HG03558 (cell line): Measurements from ENCODE around the gene ICAM1.
"Not testable (repeated sequence)": the region's sequence is repeated elsewhere in the genome, so short reads cannot be mapped to it uniquely, and the experiment has no call there.

Experiments used
- ATAC-seq: cut with Tn5 transposase; IDR thresholded peaks from one replicate; pipeline ENCODE4 v1.9.1; 2021; ENCODE audit warnings: moderate number of reproducible peaks; ENCODE audit not compliant: unreplicated experiment; ENCODE audit errors: extremely low read depth

The ICAM1 gene, protein sequence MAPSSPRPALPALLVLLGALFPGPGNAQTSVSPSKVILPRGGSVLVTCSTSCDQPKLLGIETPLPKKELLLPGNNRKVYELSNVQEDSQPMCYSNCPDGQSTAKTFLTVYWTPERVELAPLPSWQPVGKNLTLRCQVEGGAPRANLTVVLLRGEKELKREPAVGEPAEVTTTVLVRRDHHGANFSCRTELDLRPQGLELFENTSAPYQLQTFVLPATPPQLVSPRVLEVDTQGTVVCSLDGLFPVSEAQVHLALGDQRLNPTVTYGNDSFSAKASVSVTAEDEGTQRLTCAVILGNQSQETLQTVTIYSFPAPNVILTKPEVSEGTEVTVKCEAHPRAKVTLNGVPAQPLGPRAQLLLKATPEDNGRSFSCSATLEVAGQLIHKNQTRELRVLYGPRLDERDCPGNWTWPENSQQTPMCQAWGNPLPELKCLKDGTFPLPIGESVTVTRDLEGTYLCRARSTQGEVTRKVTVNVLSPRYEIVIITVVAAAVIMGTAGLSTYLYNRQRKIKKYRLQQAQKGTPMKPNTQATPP

DNA sequence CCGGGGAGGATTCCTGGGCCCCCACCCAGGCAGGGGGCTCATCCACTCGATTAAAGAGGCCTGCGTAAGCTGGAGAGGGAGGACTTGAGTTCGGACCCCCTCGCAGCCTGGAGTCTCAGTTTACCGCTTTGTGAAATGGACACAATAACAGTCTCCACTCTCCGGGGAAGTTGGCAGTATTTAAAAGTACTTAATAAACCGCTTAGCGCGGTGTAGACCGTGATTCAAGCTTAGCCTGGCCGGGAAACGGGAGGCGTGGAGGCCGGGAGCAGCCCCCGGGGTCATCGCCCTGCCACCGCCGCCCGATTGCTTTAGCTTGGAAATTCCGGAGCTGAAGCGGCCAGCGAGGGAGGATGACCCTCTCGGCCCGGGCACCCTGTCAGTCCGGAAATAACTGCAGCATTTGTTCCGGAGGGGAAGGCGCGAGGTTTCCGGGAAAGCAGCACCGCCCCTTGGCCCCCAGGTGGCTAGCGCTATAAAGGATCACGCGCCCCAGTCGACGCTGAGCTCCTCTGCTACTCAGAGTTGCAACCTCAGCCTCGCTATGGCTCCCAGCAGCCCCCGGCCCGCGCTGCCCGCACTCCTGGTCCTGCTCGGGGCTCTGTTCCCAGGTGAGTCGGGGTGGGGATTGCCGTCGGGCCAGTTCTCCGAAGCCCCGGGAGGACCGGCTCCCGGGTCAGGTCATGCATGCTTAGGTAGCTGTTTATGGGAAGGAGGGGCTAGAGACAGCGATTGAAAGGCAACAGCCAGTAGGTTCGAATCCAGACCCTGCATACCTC lies at the start of gene ICAM1:
ICAM1 (plus strand) TSS at position 505 of the 779 bp plus-strand sequence; CDS start at position 545, 40 bp downstream.
- ATAC-seq: no peak

DNA sequence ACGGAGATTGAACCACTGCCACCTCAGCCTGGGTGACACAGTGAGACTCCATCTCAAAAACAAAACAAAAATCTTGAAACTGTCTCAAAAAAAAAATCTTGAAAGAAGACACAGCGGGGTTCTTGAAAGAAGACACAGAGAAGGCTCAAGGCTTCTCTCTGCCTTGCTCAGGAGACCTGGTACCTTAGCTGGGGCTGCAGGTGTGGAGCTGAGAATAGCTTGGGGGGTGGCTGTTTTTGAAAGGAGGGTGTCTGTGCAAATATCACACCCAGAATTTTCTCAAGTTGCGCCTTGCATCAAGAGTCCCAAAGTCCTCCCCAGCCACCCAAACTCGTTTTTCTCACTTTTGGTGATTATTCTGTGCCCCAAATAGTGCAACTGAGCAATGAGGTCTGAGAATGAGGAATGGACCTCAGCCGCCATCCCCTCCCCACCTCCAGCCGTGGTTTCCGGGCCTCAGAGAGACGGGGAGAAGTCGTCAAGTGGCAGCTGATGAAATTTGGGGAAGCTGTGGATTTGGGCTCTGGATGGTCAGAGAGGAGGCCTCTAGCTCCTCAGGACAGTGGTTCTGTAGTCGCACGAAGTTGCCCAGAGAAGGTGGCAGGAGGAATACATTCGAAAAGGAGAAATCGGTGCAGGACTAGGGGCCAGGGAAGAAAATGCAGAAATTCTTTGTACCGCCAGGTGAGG lies 48.6 kb upstream of the ICAM1 start:
- ATAC-seq: no peak

DNA sequence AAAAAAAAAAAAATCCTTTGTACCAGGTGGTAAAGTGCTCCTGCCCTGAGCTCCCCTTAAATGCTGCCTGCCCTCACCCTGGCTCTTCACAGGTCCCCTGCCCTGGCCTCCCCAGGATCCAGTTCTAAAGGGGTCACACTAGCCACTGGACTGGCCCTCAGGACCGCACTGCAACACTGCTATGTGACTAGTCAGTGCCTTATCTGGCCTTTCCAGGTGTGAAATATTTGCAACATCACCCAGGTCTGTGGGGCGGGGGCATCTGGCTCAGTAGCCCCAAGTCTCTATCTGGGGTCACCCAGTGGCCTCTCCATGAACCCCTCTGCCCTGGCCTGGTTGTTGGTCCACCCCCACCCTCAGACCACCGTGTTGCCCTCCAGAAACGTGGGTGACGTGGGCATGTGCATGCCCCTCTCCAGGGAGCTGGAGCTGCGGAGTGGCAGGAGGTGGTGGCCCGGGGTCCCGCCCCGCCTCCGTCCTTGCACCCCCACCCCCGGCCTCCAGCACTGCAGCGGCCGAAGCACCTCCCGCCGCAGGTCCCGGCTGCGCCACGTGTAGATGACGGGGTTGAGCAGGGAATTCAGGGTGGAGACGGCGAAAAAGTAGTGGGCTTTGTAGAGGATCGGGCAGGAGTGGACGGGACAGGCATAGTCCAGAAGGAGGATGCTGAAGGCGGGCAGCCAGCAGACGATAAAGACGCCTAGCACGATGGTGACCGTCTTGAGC lies 47.3 kb upstream of the ICAM1 start:
- ATAC-seq: no peak

- ATAC-seq: no peak
These were observed 46.6 kb upstream of the ICAM1 start for GRCh38 chr19:10224337-10224736.

DNA sequence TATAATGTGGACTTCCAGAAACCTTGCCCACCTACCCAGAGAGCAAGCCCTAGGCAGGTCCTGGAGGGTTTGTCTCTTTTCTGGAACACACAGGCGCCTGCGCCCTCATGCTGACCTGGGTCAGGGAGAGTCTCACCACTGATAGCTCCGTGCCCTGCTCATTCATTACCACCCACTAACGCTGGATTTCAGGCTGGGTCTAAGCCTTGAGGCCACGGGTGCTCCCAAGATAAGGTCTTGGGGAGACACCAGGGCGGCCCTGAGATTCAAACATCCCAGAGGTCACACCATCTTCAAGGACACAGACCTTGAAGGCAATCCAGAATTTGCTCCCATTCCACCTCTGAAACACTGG lies 44.9 kb upstream of the ICAM1 start:
- ATAC-seq: no peak

GRCh38 chr19:10226376-10227025 lies 44.4 kb upstream of the ICAM1 start:
- no peak for ATAC-seq

DNA sequence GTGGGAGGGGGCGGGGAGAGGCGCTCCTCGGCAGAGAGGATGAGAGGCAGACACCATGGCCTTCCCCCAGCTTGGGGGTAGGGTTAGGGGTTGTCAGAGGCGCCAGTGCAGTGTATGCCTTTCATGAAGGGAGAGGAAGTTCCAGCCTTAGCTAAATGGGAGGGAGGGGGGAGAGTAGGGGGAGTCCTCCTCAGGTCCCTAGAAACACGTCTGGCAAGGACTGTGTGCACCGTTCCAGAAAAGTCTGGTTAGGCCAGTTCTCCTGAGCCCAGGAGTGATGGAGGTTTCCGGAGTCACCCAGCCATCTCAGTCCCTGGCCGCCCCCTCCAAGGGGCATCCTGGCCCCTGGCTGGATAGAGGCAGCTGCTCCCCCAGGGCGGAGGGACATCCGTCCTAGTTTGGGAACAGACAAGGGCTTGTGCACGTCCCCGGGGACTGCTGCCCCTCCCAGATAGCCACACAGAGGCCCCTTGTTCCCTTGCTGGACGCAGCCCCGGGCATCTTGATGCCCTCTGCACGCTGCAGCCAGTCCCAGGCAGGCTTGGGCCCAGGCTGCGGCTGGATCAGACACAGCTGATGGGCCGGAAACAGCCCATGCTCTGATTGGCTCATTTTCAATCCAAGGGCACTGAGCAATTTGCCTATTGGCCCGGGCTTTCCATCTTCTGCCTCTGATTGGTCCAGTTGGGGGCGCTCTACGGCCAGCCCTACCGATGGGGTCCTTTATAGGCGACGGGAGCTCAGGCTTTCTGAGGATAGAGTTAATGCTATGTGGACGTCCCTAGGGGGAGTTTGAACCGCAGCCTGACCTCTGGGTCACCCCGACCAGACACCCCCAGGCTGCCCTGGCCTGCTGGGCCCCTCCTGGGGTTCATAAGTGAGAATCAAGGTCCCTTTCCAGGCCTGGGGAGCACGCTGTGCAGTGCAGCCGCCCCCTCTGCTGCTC lies 43.6 kb upstream of the ICAM1 start:
- no peak for ATAC-seq

DNA sequence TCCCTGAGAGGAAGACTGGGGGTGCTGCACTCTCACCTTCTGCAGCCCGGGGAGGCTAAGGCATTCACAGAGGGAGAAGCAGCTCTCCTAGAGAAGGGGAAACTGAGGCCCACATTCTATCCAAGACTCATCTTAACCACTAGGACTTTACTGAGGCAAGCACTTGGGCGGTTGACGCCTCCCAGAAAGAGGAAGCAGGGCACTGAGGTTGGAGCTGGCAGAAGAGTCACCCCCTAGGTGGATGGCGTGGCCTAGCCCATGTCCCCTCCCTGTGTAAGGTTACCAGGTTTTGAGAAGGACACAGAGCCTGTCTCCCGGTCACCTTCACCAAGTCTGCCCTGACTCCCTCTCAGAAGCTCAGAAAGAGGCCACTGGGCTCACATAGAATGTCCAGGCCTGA lies 42.5 kb upstream of the ICAM1 start:
- no peak for ATAC-seq

GRCh38 chr19:10228920-10229319 lies 42.0 kb upstream of the ICAM1 start:
- no peak for ATAC-seq

DNA sequence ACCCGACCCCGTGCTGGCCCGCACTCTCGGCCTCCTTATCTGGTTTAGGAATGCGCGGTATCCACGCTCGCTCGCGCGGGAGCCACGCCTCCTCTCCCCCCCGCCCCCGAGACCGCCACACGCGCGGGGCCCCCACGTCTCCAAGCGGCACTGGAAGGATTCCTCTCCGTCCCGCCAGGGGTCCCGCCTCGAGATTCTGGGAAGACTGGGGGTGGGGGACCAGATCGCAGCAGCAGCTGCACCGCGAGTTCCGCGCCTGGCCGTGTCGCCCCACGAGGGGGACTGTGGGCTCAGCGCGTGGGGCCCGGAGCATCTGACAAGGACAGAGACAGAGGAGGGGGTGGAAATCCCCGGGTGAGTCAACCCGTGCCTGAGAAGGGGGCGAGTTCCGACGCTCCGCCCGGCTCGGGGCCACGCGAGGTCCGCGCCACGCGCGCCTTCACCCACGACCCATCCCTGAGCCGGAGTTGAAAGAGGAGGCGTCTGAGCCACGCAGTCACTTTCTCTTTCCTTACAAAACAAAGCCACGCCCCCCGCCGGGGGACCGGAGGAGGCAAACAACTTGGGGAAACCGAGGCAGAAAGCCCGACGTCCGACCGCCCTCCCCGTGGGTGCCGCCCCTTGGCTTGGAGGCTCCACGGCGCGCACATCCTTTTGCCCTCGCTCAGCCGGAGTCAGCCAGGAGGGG lies 40.6 kb upstream of the ICAM1 start:
- ATAC-seq: no peak

- ATAC-seq: no peak
These were observed 39.9 kb upstream of the ICAM1 start, which contains the start of gene S1PR2 for GRCh38 chr19:10230861-10231611. S1PR2 (minus strand) TSS chr19:10231331; CDS start chr19:10224905, 6,426 bp downstream.

DNA sequence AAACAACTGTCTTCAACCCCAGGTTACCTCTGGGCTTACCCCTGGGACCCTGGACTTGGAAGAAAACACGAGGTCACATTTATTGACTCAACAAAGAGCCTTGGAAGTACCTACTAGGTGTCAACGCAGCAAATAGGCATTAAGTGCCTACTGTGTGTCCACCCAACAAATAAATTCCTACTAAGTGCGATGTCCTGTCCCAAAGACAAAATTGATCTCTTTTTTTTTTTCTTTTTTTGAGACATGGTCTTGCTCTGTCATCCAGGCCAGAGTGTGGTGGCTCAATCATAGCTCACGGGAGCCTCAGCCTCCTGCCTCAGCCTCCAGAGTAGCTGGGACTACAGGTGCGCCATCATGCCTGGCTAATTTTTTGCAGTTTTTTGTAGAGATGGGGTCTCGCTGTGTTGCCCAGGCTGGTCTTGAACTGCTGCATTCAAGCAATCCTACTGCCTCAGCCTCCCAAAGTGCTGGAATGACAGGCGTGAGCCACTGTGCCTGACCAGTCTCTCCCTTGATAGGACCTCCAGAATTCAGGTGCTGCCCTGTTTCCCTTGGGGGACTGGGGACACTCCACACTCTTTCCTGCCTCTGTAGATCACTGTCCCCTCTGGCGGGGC lies 39.2 kb upstream of the ICAM1 start:
- no peak for ATAC-seq

GRCh38 chr19:10233946-10234345 lies 37.0 kb upstream of the ICAM1 start:
- ATAC-seq: no peak

DNA sequence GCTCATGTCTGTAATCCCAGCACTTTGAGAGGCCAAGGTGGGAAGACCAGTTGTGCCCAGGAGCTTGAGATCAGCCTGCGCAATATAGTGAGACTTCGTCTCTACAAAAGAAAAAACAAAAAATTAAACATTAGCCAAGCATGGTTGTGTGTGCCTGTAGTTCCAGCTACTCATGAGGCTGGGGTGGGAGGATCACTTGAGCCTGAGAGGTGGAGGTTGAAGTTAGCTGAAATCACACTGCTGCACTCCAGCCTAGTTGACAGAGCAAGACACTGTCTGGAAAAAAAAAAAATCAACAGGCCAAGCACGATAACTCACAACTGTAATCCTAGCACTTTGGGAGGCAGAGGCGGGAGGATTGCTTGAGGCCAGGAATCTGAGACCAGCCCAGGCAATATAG lies 35.9 kb upstream of the ICAM1 start:
- no peak for ATAC-seq

DNA sequence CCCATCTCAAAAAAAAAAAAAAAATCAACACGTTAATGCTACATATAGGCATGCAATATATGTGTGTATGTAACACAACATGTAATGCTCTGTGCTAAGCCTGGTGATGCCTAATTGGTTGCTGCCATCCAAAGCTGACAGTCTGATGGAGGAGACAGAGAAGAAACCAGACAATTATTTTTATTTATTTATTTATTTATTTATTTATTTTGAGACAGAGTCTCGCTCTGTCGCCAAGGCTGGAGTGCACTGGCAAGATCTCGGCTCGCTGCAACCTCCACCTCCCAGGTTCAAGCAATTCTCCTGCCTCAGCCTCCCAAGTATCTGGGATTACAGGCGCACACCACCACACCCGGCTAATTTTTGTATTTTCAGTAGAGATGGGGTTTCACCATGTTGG lies 35.5 kb upstream of the ICAM1 start:
- not testable (repeated sequence) for ATAC-seq

DNA sequence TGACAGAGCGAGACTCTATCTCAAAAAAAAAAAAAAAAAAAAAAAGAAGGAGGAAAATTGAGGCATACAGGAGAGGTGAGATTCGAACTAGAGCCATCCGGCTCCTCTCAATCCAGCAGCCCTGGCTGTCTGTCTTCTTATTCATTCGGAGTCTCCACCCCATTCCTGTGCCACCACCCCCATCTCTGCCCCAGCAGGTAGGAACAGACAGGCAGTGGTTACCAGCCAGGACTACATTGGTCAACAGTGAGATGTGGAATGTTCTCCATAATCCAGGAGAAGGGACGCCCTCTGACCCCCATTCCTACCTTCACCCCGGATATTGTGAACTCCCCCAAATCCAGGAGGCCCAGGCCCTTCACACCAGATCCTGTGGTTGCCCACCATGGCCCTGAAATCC lies 33.2 kb upstream of the ICAM1 start:
- ATAC-seq: no peak
